ENCODE data around the gene RNF26.

DNA sequence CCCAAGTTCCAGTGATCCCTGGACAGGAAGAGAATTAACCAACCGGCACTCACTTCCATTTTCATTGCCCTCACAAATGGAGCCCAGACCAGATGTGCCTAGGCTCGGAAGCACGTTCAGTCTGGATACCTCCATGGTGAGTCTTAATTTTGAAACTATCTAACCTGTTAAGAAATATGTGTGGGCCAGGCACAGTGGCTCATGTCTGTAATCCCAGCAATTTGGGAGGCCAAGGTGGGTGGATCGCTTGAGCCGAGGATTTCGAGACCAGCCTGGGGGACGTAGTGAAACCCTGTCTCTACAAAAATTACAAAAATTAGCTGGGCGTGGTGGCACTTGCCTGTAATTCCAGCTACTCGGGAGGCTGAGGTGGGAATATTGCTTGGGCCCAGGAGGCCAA lies 48.9 kb upstream of the RNF26 start:
- TF ChIP-seq, protein P1, sequence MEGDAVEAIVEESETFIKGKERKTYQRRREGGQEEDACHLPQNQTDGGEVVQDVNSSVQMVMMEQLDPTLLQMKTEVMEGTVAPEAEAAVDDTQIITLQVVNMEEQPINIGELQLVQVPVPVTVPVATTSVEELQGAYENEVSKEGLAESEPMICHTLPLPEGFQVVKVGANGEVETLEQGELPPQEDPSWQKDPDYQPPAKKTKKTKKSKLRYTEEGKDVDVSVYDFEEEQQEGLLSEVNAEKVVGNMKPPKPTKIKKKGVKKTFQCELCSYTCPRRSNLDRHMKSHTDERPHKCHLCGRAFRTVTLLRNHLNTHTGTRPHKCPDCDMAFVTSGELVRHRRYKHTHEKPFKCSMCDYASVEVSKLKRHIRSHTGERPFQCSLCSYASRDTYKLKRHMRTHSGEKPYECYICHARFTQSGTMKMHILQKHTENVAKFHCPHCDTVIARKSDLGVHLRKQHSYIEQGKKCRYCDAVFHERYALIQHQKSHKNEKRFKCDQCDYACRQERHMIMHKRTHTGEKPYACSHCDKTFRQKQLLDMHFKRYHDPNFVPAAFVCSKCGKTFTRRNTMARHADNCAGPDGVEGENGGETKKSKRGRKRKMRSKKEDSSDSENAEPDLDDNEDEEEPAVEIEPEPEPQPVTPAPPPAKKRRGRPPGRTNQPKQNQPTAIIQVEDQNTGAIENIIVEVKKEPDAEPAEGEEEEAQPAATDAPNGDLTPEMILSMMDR (IDR thresholded peaks at IDR 0.05; ENCODE audit: low read depth, low read length, missing input control) = no peak
- no peak for TF ChIP-seq RAD21 (IDR thresholded peaks at IDR 0.05)
- no peak for TF ChIP-seq TAF1 (conservative IDR thresholded peaks at IDR 0.05)
- TF ChIP-seq, protein P2, sequence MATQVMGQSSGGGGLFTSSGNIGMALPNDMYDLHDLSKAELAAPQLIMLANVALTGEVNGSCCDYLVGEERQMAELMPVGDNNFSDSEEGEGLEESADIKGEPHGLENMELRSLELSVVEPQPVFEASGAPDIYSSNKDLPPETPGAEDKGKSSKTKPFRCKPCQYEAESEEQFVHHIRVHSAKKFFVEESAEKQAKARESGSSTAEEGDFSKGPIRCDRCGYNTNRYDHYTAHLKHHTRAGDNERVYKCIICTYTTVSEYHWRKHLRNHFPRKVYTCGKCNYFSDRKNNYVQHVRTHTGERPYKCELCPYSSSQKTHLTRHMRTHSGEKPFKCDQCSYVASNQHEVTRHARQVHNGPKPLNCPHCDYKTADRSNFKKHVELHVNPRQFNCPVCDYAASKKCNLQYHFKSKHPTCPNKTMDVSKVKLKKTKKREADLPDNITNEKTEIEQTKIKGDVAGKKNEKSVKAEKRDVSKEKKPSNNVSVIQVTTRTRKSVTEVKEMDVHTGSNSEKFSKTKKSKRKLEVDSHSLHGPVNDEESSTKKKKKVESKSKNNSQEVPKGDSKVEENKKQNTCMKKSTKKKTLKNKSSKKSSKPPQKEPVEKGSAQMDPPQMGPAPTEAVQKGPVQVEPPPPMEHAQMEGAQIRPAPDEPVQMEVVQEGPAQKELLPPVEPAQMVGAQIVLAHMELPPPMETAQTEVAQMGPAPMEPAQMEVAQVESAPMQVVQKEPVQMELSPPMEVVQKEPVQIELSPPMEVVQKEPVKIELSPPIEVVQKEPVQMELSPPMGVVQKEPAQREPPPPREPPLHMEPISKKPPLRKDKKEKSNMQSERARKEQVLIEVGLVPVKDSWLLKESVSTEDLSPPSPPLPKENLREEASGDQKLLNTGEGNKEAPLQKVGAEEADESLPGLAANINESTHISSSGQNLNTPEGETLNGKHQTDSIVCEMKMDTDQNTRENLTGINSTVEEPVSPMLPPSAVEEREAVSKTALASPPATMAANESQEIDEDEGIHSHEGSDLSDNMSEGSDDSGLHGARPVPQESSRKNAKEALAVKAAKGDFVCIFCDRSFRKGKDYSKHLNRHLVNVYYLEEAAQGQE (IDR thresholded peaks at IDR 0.05) = no peak
- TF ChIP-seq, protein P3, sequence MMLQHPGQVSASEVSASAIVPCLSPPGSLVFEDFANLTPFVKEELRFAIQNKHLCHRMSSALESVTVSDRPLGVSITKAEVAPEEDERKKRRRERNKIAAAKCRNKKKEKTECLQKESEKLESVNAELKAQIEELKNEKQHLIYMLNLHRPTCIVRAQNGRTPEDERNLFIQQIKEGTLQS (IDR thresholded peaks at IDR 0.05) = no peak
- TF ChIP-seq, protein P4, sequence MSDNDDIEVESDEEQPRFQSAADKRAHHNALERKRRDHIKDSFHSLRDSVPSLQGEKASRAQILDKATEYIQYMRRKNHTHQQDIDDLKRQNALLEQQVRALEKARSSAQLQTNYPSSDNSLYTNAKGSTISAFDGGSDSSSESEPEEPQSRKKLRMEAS (IDR thresholded peaks at IDR 0.05) = no peak
- TF ChIP-seq GABPA (IDR thresholded peaks at IDR 0.05 in 1 of 2, conservative IDR thresholded peaks at IDR 0.05 in 1 of 2) = no peak
- TF ChIP-seq HNF4G (IDR thresholded peaks at IDR 0.05) = no peak
- TF ChIP-seq YY1 (IDR thresholded peaks at IDR 0.05) = no peak

All from liver (tissue), 3 donors.